Left ventricle myocardium inferior (tissue), 1 donor: ENCODE measurements around the gene PER1. TPM values are rescaled to one million over a fixed set of nuclear protein-coding genes. Genes with fewer than 3 reads are reported as not detected.

Experiments used
- DNase-seq: peaks from one replicate; pipeline ENCODE4 v3.0.0-alpha.2; 2020
- H3K27ac ChIP-seq: fragments of 200-600 bp; replicated peaks from 2 replicates; pipeline ENCODE4 v1.8.0; 2021
- H3K27me3 ChIP-seq: fragments of 200-600 bp; 2 replicates; pipeline ENCODE4 v1.8.0; 2021; ENCODE audit warnings: low read depth
- H3K36me3 ChIP-seq: fragments of 200-600 bp; 2 replicates; pipeline ENCODE4 v1.8.0; 2021
- H3K4me1 ChIP-seq: fragments of 200-600 bp; 2 replicates; pipeline ENCODE4 v1.8.0; 2021
- H3K4me3 ChIP-seq: fragments of 200-600 bp; 2 replicates; pipeline ENCODE4 v1.8.0; 2021; ENCODE audit warnings: mild to moderate bottlenecking, moderate library complexity
- H3K9me3 ChIP-seq: fragments of 200-600 bp; replicated peaks from 2 replicates; pipeline ENCODE4 v1.8.0; 2021
- intact Hi-C: fragments of 100-400 bp; cut with micrococcal nuclease; formaldehyde crosslinking; loops from one replicate; pipeline ENCODE4 v1.11.0; 2022
- total RNA-seq: library from RNA; stranded (reverse); fragmentation: NEBNext Ultra II Directional; extraction: Animal tissue kit (Norgen Biotek cat#: 25700); gene quantifications from one replicate; pipeline ENCODE4 v1.2.1, GENCODE V29; 2021
- TF ChIP-seq, protein P1 (sequence below): fragments of 200-600 bp; IDR thresholded peaks from 2 replicates; pipeline ENCODE4 v1.8.0; 2021; ENCODE audit warnings: antibody characterized with exemption, mild to moderate bottlenecking, borderline replicate concordance
- donor health status: DM: no; HTN: yes; CAD: no; lungs with severe emphysema.

PER1 gene
- total RNA-seq, 1 donor from 2014 or later: 109 TPM

- TF ChIP-seq, protein P1, sequence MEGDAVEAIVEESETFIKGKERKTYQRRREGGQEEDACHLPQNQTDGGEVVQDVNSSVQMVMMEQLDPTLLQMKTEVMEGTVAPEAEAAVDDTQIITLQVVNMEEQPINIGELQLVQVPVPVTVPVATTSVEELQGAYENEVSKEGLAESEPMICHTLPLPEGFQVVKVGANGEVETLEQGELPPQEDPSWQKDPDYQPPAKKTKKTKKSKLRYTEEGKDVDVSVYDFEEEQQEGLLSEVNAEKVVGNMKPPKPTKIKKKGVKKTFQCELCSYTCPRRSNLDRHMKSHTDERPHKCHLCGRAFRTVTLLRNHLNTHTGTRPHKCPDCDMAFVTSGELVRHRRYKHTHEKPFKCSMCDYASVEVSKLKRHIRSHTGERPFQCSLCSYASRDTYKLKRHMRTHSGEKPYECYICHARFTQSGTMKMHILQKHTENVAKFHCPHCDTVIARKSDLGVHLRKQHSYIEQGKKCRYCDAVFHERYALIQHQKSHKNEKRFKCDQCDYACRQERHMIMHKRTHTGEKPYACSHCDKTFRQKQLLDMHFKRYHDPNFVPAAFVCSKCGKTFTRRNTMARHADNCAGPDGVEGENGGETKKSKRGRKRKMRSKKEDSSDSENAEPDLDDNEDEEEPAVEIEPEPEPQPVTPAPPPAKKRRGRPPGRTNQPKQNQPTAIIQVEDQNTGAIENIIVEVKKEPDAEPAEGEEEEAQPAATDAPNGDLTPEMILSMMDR: no peak
- Histone ChIP-seq H3K4me1 (peaks cover 55% of the 10 kb centered on the region), H3K9me3 (no peaks in the 10 kb centered on the region), H3K4me3 (peak overlapping the region; percentile 52), H3K27me3 (no peaks in the 10 kb centered on the region), H3K36me3 (peaks cover 42% of the 10 kb centered on the region), H3K27ac (peak overlapping the region; percentile 89)
- no peak for DNase-seq
- intact Hi-C loops: no loop called here
Measured at GRCh38 chr17:8138374-8138671, 13.9 kb downstream of the PER1 start.

GRCh38 chr17:8137645-8138373 is 14.4 kb downstream of the PER1 start:
- intact Hi-C loops: no loop called here
- Histone ChIP-seq H3K27me3 (no peaks in the 10 kb centered on the region), H3K4me1 (peaks cover 50% of the 10 kb centered on the region), H3K4me3 (peak overlapping the region; percentile 52), H3K9me3 (no peaks in the 10 kb centered on the region), H3K27ac (peak overlapping the region; percentile 89), H3K36me3 (peaks cover 37% of the 10 kb centered on the region)
- TF ChIP-seq, protein P1: no peak
- DNase-seq: no peak

DNA sequence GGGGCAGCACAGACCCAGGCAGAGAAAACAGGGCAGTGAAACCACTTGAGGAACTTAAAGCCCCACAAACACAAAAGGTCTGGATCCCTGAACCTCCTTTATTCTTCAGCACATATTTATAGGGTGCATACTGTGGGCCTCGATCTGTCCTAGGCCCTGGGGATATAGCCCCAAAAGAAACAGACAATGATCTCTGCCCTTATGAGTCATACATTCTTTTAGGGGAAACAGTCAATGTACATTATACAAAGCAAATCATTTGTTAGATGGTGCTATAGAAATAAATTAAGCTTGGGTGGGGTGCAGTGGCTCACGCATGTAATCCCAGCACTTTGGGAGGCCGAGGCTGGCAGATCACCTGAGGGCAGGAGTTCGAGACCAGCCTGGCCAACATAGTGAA is 18.3 kb downstream of the PER1 start:
- TF ChIP-seq, protein P1: no peak
- no peaks in the 10 kb centered on the region for H3K9me3 ChIP-seq
- no peak overlapping the region for H3K4me3 ChIP-seq
- no peaks in the 10 kb centered on the region for H3K36me3 ChIP-seq
- DNase-seq: no peak
- intact Hi-C loops: no loop called here
- peaks cover 11% of the 10 kb centered on the region for H3K4me1 ChIP-seq
- H3K27me3 ChIP-seq: peaks cover 13% of the 10 kb centered on the region
- no peak overlapping the region for H3K27ac ChIP-seq

- H3K4me1 ChIP-seq: peaks cover 9% of the 10 kb centered on the region
- H3K9me3 ChIP-seq: no peaks in the 10 kb centered on the region
- no peak for DNase-seq
- H3K36me3 ChIP-seq: no peaks in the 10 kb centered on the region
- H3K27ac ChIP-seq: no peak overlapping the region
- H3K4me3 ChIP-seq: no peak overlapping the region
- TF ChIP-seq, protein P1: no peak
- peaks cover 19% of the 10 kb centered on the region for H3K27me3 ChIP-seq
- intact Hi-C loops: no loop called here
Measured at GRCh38 chr17:8133399-8133798, 18.8 kb downstream of the PER1 start.

DNA sequence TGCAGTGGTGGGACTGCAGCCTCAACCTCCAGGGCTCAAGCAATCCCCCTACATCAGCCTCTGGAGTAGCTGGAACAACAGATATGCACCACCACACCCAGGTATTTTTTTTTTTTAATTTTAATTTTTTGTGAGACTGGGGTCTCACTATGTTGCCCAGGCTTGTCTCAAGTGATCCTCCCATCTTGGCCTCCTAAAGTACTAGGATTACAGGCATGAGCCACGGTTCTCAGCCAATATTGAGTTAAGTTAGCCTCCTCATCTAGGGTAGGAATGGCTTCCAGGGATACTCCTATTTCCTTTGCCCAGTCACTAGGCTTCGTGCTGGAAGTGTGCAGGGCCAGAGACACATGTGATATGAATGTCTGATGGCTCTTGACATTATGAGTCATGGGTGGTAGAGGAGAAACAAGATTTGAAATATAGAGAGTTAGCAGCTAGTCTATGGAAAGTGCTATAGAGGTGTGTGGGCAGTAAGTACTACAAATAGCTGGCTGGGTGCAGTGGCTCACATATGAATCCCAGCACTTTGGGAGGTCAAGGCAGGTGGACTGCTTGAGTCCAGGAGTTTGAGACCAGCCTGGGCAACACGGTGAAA is 20.3 kb downstream of the PER1 start:
- Histone ChIP-seq H3K4me3 (no peak overlapping the region), H3K4me1 (peaks cover 8% of the 10 kb centered on the region), H3K27me3 (peaks cover 21% of the 10 kb centered on the region), H3K36me3 (no peaks in the 10 kb centered on the region), H3K27ac (no peak overlapping the region), H3K9me3 (no peaks in the 10 kb centered on the region)
- intact Hi-C loops: no loop called here
- TF ChIP-seq, protein P1: no peak
- no peak for DNase-seq
